ENCODE data around the gene FBXO2. TPM values are rescaled to one million over a fixed set of nuclear protein-coding genes. Genes with fewer than 3 reads are reported as not detected.
A peak's percentile ranks its signal among the peaks of the same experiment; 100 is the strongest.

Gene FBXO2
- total RNA-seq, 1 donor from 2014 or later = 0.56 TPM

DNA sequence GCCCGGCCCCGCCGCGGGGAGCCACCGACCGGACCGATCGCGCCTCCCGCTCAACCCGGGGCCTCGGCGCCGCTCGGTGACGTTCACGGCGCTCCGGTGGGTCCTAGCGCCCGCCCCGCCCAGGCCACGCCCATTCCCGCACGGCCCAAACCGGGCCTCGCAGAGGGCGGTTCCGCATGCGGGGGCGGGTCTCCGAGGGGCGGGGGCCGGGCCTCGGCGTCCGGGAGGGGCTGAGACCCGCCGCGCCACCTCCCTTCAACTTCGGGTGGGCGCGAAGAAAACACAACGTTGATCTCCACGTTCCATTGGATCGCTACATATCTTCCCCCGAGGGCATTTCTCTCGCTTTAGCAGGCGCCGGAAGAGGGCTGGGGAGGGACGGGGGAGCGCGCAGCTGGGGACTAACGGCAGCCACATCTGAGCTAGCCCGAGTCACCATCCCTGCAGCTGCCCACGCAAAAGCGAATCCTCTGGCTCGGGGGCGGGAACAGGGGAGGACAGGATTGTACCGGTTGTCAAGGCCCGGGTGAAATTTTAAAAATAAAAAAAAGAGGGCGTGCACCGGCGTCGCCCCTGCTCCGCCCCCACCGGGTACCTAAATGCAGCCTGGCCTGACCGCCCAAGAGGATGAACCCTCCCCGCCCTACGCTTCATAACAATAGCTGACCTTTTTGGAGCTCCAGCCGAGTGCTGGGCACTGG, 27.0 kb upstream of the FBXO2 start, which contains the start of gene MAD2L2:
MAD2L2 (minus strand) TSS at position 78 of the 701 bp plus-strand sequence. CDS start 547 bp downstream, outside the sequence.
- Mint-ChIP-seq H3K27me3 (ENCODE audit: insufficient read depth, low read depth) (peaks cover 10% of the 10 kb centered on the region), H3K4me3 (peak within 1 kb of the TSS; percentile 93), H3K9me3 (no peaks in the 10 kb centered on the region), H3K4me1 (peaks cover 23% of the 10 kb centered on the region), H3K36me3 (peaks cover 3% of the 10 kb centered on the region), H3K27ac (peak within 1 kb of the TSS; percentile 78)
- H2AFZ ChIP-seq (replicated peaks) = peak within 1 kb of the TSS; percentile 78
- peaks cover 53% of the 10 kb centered on the region for H3F3A ChIP-seq (ENCODE audit: low read depth)
- H3K27me3 ChIP-seq = no peaks in the 10 kb centered on the region
- DNase-seq (ENCODE audit: low spot score) = peak; percentile 90
- H3K4me1 ChIP-seq = peaks cover 17% of the 10 kb centered on the region
- peaks cover 50% of the 10 kb centered on the region for H3K79me2 ChIP-seq (ENCODE audit: low read depth)
- H4K20me1 ChIP-seq (ENCODE audit: low read depth) = peaks cover 76% of the 10 kb centered on the region
- H3K9ac ChIP-seq = peak within 1 kb of the TSS; percentile 56
- peak within 1 kb of the TSS; percentile 79 for H3K4me3 ChIP-seq
- H3K4me2 ChIP-seq = peak within 1 kb of the TSS; percentile 81
- TF ChIP-seq EZH2phosphoT487 (IDR thresholded peaks at IDR 0.05) = peak; percentile 28
- no peak for TF ChIP-seq EZH2 (IDR thresholded peaks at IDR 0.05)
- H3K27ac ChIP-seq = peak within 1 kb of the TSS; percentile 18
- no peaks in the 10 kb centered on the region for H3K36me3 ChIP-seq
- H3K9me3 ChIP-seq (ENCODE audit: low read depth) = no peaks in the 10 kb centered on the region

GRCh38 chr1:11680270-11681070, 26.2 kb upstream of the FBXO2 start:
- Mint-ChIP-seq H3K4me1 (peaks cover 23% of the 10 kb centered on the region), H3K27me3 (ENCODE audit: insufficient read depth, low read depth) (peaks cover 8% of the 10 kb centered on the region), H3K9me3 (no peaks in the 10 kb centered on the region), H3K36me3 (peaks cover 6% of the 10 kb centered on the region), H3K4me3 (peak overlapping the region; percentile 90), H3K27ac (no peak overlapping the region)
- peaks cover 53% of the 10 kb centered on the region for H3F3A ChIP-seq (ENCODE audit: low read depth)
- peak overlapping the region; percentile 56 for H3K9ac ChIP-seq
- peaks cover 17% of the 10 kb centered on the region for H3K4me1 ChIP-seq
- peak overlapping the region; percentile 78 for H2AFZ ChIP-seq (replicated peaks)
- H3K4me3 ChIP-seq = peak overlapping the region; percentile 79
- peak overlapping the region; percentile 81 for H3K4me2 ChIP-seq
- peaks cover 71% of the 10 kb centered on the region for H4K20me1 ChIP-seq (ENCODE audit: low read depth)
- no peaks in the 10 kb centered on the region for H3K36me3 ChIP-seq
- no peaks in the 10 kb centered on the region for H3K9me3 ChIP-seq (ENCODE audit: low read depth)
- peak overlapping the region; percentile 6 for H3K27ac ChIP-seq
- H3K79me2 ChIP-seq (ENCODE audit: low read depth) = peaks cover 42% of the 10 kb centered on the region
- H3K27me3 ChIP-seq = no peaks in the 10 kb centered on the region
- no peak for TF ChIP-seq EZH2 (IDR thresholded peaks at IDR 0.05)
- TF ChIP-seq EZH2phosphoT487 (IDR thresholded peaks at IDR 0.05) = no peak
- TF ChIP-seq, protein P1, sequence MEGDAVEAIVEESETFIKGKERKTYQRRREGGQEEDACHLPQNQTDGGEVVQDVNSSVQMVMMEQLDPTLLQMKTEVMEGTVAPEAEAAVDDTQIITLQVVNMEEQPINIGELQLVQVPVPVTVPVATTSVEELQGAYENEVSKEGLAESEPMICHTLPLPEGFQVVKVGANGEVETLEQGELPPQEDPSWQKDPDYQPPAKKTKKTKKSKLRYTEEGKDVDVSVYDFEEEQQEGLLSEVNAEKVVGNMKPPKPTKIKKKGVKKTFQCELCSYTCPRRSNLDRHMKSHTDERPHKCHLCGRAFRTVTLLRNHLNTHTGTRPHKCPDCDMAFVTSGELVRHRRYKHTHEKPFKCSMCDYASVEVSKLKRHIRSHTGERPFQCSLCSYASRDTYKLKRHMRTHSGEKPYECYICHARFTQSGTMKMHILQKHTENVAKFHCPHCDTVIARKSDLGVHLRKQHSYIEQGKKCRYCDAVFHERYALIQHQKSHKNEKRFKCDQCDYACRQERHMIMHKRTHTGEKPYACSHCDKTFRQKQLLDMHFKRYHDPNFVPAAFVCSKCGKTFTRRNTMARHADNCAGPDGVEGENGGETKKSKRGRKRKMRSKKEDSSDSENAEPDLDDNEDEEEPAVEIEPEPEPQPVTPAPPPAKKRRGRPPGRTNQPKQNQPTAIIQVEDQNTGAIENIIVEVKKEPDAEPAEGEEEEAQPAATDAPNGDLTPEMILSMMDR (IDR thresholded peaks at IDR 0.05) = no peak
- peak; percentile 53 for DNase-seq (ENCODE audit: low spot score)

DNA sequence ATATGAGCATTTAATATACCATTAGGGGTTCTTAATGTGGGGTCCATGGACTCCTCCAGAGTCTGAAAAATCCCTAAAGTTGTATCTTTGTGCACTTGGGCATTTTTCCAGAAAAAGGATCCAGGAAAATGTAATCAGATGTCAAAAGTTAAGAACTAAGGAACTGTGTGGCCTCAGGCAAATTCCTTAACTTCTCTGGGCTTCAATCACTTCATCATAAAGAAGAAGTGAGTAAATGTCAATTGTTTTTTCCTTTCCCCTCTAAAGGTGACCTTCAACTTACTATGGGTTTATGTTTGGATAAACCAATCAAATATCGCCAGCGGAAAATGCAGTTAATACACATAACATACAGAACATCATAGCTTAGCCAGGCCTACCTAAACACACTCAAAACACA, 24.2 kb upstream of the FBXO2 start:
- DNase-seq (ENCODE audit: low spot score) = no peak
- Histone ChIP-seq H3K79me2 (ENCODE audit: low read depth) (peaks cover 31% of the 10 kb centered on the region), H3K9ac (no peak overlapping the region), H3F3A (ENCODE audit: low read depth) (peaks cover 39% of the 10 kb centered on the region), H3K27ac (no peak overlapping the region), H2AFZ (replicated peaks) (no peak overlapping the region), H3K9me3 (ENCODE audit: low read depth) (no peaks in the 10 kb centered on the region), H3K27me3 (no peaks in the 10 kb centered on the region), H3K4me3 (no peak overlapping the region), H3K36me3 (no peaks in the 10 kb centered on the region), H4K20me1 (ENCODE audit: low read depth) (peaks cover 57% of the 10 kb centered on the region), H3K4me1 (peaks cover 17% of the 10 kb centered on the region), H3K4me2 (no peak overlapping the region)
- TF ChIP-seq, protein P1 (IDR thresholded peaks at IDR 0.05) = no peak
- TF ChIP-seq EZH2 (IDR thresholded peaks at IDR 0.05) (no peak), EZH2phosphoT487 (IDR thresholded peaks at IDR 0.05) (no peak)
- Mint-ChIP-seq H3K9me3 (no peaks in the 10 kb centered on the region), H3K4me3 (peak overlapping the region; percentile 59), H3K27me3 (ENCODE audit: insufficient read depth, low read depth) (peaks cover 5% of the 10 kb centered on the region), H3K36me3 (peaks cover 7% of the 10 kb centered on the region), H3K27ac (no peak overlapping the region), H3K4me1 (peaks cover 22% of the 10 kb centered on the region)

All from neural progenitor cell (in vitro differentiated cells).